GM18511 (cell line): ENCODE measurements around the gene CLPTM1L.
"Not testable (repeated sequence)": the region's sequence is repeated elsewhere in the genome, so short reads cannot be mapped to it uniquely, and the experiment has no call there.

Experiments
- ATAC-seq: cut with Tn5 transposase; IDR thresholded peaks from one replicate; pipeline ENCODE4 v1.9.1; 2021; ENCODE audit warnings: mild to moderate bottlenecking, moderate library complexity; ENCODE audit not compliant: unreplicated experiment

Gene CLPTM1L

DNA sequence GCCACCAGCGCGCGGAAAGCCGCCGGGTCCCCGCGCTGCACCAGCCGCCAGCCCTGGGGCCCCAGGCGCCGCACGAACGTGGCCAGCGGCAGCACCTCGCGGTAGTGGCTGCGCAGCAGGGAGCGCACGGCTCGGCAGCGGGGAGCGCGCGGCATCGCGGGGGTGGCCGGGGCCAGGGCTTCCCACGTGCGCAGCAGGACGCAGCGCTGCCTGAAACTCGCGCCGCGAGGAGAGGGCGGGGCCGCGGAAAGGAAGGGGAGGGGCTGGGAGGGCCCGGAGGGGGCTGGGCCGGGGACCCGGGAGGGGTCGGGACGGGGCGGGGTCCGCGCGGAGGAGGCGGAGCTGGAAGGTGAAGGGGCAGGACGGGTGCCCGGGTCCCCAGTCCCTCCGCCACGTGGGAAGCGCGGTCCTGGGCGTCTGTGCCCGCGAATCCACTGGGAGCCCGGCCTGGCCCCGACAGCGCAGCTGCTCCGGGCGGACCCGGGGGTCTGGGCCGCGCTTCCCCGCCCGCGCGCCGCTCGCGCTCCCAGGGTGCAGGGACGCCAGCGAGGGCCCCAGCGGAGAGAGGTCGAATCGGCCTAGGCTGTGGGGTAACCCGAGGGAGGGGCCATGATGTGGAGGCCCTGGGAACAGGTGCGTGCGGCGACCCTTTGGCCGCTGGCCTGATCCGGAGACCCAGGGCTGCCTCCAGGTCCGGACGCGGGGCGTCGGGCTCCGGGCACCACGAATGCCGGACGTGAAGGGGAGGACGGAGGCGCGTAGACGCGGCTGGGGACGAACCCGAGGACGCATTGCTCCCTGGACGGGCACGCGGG lies 49.9 kb downstream of the CLPTM1L start, which contains the start of gene TERT:
TERT (minus strand) TSS at position 234 of the 815 bp plus-strand sequence; CDS start at position 155, 79 bp downstream.
- no peak for ATAC-seq

- ATAC-seq, result no peak
Measured at GRCh38 chr5:1294206-1294834, 50.6 kb downstream of the CLPTM1L start.

DNA sequence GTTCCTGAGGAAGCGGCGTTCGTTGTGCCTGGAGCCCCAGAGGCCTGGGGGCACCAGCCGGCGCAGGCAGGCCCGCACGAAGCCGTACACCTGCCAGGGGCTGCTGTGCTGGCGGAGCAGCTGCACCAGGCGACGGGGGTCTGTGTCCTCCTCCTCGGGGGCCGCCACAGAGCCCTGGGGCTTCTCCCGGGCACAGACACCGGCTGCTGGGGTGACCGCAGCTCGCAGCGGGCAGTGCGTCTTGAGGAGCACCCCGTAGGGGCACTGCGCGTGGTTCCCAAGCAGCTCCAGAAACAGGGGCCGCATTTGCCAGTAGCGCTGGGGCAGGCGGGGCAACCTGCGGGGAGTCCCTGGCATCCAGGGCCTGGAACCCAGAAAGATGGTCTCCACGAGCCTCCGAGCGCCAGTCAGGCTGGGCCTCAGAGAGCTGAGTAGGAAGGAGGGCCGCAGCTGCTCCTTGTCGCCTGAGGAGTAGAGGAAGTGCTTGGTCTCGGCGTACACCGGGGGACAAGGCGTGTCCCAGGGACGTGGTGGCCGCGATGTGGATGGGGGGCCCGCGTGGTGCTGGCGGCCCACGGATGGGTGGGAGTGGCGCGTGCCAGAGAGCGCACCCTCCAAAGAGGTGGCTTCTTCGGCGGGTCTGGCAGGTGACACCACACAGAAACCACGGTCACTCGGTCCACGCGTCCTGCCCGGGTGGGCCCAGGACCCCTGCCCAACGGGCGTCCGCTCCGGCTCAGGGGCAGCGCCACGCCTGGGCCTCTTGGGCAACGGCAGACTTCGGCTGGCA lies 51.3 kb downstream of the CLPTM1L start:
- no peak for ATAC-seq

GRCh38 chr5:1292846-1293415 lies 52.0 kb downstream of the CLPTM1L start:
- ATAC-seq, result no peak

GRCh38 chr5:1292139-1292538 lies 52.8 kb downstream of the CLPTM1L start:
- no peak for ATAC-seq

DNA sequence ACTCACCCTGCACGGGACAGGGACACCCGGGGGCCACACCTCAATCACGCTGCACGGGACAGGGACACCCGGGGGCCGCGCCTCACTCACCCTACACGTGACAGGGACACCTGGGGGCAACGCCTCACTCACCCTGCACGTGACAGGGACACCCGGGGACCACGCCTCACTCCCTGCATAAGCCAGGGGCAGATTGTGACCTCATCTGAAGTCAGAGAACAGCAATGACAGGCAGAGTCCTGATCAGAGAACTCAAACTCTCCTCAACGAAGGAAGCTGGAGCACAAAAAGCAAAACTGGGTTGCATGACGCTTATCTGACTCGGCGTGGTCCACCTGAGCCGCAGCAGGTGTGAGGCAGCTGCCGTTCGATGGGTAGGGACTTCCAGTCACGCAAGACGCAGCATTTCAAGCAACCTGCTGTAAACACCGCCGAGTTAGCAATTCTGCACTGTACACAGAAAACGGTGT lies 53.3 kb downstream of the CLPTM1L start:
- no peak for ATAC-seq

DNA sequence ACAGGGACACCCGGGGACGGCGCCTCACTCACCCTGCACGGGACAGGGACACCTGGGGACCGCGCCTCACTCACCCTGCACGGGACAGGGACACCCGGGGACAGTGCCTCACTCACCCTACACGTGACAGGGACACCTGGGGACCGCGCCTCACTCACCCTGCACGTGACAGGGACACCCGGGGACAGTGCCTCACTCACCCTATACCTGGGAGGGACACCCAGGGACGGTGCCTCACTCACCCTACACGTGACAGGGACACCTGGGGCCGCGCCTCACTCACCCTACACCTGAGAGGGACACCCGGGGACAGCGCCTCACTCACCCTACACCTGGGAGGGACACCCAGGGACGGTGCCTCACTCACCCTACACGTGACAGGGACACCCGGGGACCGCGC lies 53.9 kb downstream of the CLPTM1L start:
- ATAC-seq, result not testable (repeated sequence)

DNA sequence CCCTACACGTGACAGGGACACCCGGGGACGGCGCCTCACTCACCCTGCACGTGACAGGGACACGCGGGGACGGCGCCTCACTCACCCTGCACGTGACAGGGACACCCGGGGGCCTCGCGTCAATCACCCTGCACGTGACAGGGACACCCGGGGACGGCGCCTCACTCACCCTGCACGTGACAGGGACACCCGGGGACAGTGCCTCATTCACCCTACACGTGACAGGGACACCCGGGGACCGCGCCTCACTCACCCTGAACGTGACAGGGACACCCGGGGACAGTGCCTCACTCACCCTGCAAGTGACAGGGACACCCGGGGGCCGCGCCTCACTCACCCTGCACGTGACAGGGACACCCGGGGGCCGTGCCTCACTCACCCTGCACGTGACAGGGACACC lies 55.3 kb downstream of the CLPTM1L start:
- ATAC-seq, result not testable (repeated sequence)

- ATAC-seq, result no peak
Measured at GRCh38 chr5:1288439-1289335, 56.2 kb downstream of the CLPTM1L start.

DNA sequence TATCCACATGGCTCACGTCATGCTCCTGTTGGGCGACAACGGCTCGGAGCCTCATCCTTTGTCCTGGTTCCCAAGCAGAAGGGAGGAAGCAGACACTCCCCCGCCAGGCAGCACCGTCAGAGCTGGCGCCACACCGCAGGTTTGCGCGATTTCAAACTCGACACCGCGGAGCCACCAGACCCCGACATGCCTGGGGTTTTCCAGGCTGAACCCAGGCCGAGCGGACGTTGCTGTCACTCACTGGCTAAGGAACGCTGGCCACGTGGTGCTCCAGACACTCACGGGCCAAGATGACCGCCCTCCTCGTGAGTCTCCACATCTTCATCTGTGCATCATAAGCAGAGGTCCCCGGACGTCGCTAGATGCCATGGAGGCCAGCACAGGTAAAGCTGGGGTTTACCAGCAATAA lies 59.0 kb downstream of the CLPTM1L start:
- no peak for ATAC-seq

DNA sequence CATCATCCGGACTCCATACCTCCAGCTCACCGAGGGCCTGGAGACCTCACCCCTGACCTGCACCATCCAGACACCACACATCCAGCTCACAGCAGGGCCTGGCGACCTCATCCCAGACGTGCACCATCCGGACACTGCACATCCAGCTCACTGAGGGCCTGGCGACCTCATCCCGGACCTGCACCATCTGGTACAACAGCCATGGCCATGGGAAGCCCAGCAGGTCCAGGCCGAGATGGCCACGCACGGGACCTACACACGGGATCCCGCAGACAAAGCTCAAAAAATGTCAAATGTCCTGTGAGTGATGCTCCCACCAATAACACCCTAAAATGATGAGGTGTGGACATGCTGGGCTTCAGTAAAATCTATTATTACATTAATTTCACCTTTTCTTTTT lies 59.8 kb downstream of the CLPTM1L start:
- no peak for ATAC-seq

- not testable (repeated sequence) for ATAC-seq
Measured at GRCh38 chr5:1284336-1284970, 60.4 kb downstream of the CLPTM1L start.

DNA sequence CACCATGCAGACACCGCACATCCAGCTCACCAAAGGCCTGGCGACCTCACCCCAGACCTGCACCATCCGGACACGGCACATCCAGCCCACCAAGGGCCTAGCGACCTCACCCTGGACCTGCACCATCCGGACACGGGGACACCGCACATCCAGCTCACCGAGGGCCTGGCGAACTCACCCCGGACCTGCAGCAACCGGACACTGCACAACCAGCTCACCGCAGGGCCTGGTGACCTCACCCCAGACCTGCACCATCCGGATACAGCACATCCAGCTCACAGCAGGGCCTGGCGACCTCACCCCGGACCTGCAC lies 61.2 kb downstream of the CLPTM1L start:
- ATAC-seq, result not testable (repeated sequence)

DNA sequence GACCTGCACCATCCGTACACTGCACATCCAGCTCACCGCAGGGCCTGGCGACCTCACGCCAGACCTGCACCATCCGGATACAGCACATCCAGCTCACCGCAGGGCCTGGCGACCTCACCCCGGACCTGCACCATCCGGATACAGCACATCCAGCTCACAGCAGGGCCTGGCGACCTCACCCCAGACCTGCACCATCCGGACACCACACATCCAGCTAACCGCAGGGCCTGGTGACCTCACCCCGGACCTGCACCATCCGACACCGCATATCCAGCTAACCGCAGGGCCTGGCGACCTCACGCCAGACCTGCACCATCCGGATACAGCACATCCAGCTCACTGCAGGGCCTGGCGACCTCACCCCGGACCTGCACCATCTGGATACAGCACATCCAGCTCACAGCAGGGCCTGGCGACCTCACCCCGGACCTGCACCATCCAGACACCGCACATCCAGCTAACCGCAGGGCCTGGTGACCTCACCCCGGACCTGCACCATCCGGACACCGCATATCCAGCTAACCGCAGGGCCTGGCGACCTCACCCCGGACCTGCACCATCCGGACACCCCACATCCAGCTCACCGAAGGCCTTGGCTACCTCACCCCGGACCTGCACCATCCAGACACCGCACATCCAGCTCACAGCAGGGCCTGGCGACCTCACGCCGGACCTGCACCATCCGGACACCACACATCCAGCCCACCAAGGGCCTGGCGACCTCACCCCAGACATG lies 61.7 kb downstream of the CLPTM1L start:
- ATAC-seq, result not testable (repeated sequence)

GRCh38 chr5:1282131-1282992 lies 62.5 kb downstream of the CLPTM1L start:
- ATAC-seq, result no peak

- no peak for ATAC-seq
Measured at GRCh38 chr5:1281038-1281882, 63.6 kb downstream of the CLPTM1L start.
